8988T (cell line): Measurements from ENCODE around the gene OSBPL5.
A peak's percentile ranks its signal among the peaks of the same experiment; 100 is the strongest.

ENCODE experiments used
- DNase-seq: peaks from one replicate; pipeline ENCODE4 v3.0.0; 2011

OSBPL5 gene, protein sequence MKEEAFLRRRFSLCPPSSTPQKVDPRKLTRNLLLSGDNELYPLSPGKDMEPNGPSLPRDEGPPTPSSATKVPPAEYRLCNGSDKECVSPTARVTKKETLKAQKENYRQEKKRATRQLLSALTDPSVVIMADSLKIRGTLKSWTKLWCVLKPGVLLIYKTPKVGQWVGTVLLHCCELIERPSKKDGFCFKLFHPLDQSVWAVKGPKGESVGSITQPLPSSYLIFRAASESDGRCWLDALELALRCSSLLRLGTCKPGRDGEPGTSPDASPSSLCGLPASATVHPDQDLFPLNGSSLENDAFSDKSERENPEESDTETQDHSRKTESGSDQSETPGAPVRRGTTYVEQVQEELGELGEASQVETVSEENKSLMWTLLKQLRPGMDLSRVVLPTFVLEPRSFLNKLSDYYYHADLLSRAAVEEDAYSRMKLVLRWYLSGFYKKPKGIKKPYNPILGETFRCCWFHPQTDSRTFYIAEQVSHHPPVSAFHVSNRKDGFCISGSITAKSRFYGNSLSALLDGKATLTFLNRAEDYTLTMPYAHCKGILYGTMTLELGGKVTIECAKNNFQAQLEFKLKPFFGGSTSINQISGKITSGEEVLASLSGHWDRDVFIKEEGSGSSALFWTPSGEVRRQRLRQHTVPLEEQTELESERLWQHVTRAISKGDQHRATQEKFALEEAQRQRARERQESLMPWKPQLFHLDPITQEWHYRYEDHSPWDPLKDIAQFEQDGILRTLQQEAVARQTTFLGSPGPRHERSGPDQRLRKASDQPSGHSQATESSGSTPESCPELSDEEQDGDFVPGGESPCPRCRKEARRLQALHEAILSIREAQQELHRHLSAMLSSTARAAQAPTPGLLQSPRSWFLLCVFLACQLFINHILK

DNA sequence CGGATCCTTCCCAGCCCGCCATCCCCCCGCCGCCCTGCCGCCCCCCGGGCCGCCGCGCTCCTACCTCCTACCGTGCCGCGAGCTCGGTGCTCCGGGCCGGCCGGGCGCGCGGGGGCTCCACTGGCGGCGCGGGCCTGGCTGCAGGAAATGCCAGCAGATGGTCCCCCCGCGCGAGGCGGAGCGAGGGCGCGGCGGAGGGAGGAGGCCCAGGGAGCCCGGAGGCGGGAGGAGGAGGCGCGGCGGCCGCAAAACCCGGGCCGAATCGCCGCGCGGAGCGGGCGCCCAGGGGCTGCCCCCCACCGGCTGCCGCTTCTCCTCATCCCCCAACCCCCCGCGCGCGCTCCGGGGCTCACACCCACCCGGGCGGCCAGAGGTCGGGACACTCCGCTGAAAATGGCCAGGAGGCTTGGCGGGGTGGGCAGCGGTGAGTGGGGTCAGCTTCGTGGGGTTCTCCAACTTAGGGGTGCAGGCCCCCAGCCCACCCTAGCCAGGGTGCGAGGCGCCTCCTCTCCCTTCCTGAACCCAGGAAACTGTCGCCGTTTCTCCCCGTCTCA, at the start of gene OSBPL5:
Gene OSBPL5, minus strand, starts transcription at position 159 of the 554 bp plus-strand sequence. CDS start 36,162 bp downstream, outside the sequence.
- DNase-seq = peak; percentile 86

DNA sequence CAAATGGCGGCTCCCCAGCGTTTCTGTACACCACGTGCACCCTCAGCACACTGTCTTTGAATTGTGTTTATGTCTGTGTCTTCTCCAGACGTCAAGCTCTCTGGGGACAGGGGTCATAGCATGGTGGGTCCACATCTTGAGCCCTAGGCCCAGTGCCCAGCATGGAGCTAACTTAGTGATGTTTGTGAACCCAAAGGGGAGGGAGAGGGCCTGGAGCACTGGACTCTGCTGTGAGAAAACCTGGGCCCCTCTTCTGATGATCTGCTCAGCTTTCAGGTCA, 49.2 kb upstream of the OSBPL5 start:
- no peak for DNase-seq

DNA sequence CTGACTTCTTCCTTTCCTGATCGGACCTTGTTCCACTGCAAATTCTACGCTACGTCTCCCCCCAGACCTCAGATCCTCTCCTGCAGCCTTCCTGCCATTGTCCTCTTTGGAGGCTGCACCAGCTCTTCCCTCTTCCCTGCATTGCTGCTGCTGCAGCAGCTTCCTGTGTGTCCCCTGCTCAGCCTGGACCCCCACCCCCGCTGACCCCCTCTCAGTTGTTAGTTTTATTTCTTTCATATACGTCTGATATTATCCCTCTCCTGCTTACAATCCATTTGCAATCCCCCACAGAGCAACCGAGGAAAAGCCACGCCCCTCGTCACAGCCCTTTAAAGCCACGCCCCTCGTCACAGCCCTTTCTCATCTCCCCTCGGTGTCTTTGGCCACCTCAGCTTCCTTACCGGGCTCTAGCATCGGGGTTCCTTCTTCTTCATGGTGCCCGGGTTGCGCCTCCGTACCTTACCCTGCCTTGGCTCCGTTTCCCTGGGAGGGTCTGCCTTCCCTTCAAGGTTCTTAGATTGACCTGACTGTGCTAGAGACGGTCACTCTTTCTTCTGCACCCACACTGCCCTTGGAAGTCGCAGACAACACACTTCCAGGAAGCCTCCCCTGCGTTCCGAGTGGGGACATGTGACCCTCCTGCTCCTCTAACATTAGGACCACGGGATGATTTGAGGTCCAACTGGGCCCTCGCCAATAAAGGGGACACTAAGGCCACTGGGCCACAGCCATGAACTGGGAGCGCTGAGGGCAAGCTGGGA, 48.7 kb upstream of the OSBPL5 start:
- DNase-seq = no peak

DNA sequence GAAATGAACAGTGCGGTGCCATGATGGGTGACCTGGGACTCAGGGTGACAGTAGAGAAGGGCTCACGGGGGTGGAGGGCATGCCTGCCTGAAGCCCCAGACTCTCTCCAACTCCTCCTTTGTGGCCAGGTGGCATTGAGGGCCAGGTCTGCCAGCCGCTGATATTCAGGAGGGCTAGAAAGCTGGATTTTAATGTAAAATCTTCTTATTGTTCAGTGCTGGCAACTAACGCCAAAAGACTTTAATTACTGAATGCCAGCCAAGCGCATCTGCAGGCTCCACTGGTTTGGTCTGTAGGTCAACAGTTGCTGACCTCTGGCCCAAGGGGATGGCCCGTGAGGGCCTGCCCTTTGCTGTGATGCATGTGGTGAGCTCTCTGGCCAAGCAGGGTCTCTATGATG, 43.2 kb upstream of the OSBPL5 start:
- no peak for DNase-seq

DNA sequence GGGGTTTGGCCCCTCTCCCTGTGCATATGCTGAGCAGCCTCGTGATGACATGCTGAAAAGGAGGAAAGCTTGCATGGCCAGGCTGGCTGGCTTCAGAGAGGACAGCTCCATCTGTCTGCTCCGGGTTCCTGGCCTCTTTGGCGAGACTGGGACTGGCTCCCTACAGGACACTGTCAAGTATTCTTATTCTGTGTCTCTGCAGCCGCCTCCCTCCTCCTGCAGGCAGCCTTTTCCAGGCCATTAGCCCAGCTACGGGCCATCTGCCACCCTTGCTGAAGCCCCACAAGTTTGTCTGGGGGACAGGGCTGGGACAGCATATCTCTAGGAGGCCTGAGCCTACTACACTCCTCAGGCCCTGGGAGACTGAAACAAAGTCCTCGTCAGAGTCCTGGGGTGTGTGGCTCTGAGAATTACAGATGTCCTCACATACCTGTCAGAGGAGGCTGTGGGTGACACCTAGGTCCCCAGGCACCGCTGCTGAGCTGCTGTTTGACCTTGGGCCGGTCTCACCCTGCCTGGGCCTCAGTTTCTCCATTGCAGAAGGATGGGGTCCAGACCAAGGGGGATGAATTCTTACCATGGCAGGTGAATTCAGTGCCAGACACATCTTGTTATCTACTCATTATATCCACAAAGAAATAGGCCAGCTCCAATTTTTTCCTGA, 42.5 kb upstream of the OSBPL5 start:
- DNase-seq = no peak

DNA sequence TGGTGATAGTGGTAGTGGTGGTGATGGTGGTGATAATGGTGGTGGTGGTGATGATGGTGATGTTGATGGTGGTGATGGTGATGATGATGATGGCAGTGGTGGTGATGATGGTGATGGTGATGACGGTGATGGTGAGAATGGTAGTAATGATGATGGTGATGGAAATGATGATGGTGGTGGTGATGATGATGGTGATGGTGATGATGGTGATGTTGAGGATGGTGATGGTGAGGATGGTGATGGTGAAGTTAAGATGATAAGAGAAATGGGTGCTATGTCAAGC, 41.8 kb upstream of the OSBPL5 start:
- no peak for DNase-seq

DNA sequence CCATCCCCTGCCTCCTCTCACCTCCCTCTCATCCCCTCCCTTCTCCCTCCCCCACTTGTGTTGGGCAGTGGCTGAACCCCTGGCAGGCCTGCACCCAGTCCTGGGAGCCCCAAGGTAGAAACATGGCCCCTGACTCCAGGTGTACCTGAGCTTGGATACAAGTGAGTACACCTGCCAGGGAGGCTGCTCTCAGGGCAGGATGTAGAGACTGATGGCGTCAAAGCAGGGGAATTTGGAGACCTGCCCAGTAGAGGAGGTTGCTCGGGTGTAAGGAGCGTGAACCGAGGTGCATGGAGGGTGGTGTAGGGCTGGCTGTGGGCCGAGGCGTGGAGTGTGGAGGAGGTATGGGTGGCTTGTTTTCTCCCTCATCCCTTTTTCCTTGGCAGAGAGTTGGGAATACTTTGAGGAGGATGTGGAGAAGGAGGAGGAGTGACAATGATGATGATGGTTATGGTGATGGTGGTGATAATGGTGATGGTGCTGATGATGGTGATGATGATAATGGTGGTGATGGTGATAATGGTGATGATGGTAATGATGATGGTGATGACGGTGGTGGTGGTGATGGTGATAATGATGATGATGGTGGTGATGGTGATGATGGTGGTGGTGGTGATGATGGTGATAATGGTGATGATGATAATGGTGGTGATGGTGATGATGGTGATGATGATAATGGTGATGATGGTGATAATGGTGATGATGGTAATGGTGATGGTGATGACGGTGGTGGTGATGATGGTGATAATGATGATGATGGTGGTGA, 41.2 kb upstream of the OSBPL5 start:
- no peak for DNase-seq

DNA sequence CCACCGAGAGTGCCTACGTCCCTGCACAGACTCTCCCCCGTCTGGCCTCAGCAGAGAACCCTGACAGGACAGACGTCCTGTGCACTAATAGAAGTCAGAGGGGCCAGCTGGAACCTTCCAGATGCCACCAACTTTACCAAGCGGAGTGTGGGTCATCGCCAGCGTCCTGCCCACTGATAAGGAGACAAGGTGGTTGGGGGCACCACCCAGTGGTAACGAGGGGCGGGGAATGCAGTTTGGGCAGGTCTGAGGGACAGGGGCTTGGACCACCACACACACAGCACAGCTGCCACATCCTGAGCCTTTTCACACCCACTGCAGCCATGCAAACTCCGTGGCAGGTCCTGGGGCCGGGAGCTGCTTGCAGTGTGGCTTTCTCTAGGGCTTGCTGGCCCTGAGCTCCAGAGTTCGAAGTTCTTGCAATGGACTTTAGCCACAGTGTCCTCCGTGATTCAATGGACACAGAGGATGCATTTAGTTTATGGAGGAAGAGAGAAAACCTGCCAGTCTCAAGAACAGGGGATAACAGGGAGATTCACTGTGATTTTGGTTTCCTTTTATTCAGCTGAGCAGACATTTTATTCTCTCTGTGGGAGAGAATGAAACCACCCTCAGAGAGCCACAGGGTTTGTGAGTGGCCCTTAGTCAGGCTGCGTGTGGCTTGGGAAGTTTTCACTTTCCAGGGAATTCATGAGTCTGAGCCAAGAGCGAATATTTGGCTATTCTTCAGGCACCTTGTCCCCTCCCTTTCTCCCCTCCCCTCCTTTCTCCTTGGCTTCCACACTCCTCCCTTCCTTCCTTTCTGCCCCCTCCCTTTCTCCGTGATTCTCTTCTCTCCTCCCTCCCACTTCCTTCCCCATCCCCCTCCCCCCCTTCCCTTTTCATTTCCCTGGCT, 40.4 kb upstream of the OSBPL5 start:
- DNase-seq = no peak

DNA sequence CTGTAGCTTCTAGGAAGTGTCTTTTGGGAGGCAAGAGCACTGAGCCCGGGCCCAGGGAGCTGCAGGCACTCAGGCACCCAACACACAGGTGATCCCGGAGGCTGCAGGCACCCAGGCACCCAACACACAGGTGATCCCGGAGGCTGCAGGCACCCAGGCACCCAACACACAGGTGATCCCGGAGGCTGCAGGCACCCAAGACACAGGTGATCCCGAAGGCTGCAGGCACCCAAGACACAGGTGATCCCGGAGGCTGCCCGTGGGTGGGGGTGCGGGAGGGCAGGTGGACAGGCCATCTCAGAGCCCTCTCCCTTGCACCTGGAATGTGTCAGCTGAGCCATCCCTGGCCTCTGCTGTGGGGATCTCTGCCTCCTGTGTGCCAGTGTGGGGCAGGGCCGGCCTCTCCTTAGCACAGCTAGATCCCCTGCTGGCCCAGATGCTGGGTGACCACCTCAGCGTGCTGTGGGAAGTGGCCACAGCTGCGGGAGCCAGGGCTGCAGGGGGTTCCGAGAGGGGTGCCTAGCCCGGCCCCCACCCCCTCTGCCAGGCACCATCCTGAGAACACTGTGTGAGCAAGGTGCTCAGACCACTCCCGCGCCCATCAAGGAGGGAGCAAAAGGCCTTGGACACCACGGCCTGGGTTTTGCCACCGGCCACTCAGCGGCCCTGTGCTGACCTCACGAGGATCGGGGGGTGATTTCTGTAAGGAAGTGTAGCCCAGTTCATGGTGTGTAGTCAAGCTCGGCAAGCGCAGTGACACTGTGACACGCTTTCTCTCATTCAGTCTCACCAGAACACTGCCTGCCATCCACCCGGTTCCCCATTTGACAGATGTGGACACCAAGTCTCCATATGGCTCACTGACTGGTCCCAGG, 39.3 kb upstream of the OSBPL5 start:
- no peak for DNase-seq

DNA sequence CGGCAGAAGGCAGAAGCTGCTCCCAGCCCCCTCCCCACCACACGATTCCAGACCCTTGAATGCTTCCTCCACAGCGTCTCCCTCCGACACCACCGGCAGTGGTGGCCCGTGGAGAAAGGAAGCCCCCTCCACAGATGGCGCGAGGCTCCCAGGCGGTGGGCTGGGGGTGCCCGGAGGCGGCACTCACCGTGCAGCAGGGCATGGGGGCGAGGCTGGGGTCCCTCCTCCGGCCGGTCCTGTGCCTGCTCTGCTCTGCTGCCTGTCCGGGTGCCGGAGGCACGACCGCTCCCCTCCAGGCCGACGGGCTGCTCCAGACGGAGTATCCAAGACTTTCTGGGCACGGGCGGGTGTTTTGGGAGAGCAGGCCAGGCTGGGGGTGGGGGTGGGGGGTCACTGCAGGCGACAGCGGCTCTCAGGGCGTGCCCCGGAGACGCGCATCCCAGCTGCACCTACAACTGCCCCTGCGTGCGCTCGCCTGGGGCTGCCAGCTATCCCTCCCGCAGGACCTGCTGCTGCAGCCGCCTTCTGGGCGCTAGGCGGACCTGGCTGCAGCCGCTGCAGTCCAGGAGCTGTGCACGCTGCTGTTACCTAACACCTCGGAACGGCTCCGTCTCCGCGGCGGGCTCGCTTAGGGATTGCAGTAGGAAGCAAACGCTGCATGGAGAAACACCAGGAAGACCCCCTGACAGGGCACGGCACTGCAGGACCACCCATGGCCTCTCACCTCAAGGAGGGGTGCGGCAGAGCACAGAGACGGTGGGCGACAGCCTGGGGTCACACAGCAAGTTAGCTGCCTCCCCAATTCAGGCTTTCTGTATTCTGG, 38.3 kb upstream of the OSBPL5 start:
- DNase-seq = no peak

DNA sequence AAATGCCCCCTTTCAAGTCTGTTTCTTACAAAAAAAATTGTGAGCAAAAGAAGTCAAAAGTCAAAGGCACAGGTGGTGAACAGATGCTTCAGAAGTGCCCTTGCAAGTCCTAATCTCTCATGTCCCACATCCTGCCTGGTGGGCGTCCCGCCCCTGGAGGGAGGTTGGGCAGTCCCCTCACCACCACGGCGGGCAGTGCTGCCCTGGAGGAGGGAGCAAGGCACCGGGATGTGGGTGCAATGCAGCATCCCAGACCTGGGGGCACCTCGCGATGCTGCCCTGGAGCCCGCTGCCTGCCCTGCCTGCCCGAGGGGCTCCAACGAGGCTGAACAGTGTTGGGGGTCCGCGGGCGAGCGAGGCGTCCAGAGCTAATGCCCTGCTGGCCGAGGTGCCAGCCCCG, 37.6 kb upstream of the OSBPL5 start:
- no peak for DNase-seq

DNA sequence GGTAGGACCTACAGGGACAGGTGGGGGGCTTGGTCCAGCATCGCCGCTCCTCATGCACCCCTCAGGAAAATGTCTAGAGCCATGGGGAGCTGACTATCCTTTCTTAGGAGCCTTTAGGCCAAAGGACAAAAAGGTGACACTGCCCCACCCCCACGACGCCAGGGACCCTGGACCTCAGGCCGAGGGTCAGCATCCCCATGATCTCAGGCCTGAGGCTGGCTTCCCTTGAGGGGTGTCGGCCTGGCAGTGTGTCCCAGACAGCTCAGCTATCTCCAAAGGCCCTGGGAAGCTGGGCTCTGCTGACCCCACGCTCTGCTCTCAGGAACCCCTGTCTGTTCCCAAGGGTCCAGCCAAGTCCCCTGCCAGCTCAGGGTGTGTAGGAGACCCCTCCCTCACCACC, 37.2 kb upstream of the OSBPL5 start:
- DNase-seq = no peak

DNA sequence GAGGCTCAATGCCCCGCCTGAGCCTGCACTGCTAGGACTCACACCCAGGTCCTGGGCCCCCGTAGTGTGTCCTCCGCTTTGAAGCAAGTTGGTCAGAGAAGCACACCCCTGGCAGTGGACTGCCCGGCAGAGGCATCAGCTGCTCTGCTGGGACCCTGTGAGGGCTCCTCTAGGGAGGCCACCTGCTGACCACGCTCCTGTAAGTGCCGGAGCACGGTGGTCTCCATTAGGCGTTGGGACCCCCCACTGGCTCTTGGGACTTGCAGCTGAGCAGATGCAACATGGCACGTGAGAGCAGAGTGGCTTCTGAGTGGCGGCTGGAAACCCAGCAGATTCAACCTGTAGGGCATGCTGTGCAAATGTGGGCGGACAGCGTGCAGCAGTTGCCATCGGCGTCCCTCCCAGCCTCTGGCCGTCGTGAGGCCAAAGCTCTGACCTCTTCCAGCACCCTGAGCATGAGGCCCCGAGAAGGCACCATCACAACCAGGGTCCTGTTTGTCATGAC, 36.6 kb upstream of the OSBPL5 start:
- peak; percentile 31 for DNase-seq

DNA sequence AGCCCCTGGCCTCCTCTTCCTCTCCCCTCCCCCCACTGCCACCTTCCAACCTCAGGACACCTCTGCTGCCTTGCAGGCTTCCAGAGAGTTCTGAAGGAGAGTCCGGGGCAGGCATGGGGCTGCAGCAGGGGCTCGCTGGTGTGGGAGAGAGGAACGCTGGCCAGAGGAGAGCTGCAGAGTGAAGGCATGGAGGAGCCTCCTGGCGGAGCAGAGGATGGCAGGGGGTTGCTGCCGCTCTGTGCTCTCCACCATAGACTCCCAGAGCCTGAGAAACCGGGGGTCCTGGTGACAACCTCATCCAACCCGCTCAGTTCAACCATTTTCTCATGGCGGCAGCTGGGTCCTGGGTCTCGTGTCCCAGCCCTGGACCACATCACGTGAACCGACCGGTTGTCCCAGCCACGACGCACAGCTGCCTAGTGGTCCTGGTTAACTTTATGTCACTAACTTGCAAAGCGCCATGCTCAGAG, 36.0 kb upstream of the OSBPL5 start:
- DNase-seq = peak; percentile 26

DNA sequence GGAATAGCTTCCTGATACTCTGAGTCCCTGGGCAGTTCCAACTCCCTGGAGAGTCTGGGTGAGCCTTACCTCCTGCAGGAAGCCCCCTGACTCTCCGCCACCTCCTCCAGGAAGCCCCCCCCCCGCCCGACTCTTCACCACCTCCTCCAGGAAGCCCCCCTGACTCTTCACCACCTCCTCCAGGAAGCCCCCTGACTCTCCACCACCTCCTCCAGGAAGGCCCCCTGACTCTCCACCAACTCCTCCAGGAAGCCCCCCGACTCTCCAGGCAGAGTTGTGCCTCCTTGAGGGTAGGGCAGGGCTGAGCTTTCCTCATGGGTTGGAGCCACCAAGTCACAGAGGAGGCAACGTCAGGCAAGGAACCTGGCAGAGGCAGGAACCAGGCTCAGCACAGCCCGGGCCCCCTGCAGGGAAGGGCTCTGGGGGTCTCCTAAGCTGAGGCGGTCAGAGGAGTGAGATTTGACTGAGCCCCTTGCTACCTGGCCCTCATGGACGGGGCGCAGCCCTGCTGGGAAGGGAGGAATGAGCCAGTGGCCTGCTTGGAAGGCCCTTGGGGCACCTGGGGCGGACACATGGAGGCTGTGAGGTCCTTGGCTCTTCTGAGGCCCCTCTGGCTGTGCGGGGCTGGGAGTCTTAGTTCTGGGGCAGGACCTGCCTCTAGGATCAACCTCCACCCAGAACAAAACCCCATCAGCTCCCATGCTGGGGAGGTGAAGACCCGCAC, 35.4 kb upstream of the OSBPL5 start:
- DNase-seq = peak; percentile 35

DNA sequence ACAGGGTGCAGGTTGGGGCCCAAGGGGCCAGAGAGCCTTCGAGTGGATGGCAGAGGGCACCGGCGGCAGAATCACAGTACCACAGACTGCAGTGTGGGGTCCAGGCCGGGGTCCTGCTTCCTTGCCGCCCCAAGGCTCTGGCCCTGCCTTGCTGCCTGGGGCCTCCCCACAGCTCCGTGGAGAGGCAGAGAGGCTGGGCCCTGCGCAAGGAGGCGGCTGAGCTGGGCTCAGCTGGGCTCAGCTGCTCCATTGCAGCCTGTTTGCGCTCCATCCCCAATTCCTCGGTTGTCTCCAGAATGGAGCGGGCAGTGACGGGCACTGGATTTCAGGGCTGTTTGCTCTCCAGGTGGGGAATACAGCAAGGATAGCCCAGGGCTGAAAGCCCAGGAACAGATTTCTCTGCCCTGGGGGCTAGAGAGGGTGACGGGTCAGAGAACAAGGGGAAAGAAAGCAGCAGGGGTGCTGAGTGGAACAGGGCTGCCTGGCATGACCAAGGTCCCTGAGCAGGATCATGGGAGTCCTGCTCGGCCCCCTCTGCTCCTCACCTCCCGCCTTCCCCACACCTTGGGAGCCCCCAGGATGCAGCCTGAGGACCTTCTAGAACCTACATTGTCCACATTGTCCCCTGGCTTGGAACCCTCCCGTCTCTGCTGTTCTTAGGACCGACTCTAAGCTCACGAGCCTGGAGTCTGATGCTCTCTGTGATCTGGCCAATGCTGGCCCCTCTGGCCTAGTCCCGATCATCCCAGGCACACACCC, 34.6 kb upstream of the OSBPL5 start:
- DNase-seq = peak; percentile 28

DNA sequence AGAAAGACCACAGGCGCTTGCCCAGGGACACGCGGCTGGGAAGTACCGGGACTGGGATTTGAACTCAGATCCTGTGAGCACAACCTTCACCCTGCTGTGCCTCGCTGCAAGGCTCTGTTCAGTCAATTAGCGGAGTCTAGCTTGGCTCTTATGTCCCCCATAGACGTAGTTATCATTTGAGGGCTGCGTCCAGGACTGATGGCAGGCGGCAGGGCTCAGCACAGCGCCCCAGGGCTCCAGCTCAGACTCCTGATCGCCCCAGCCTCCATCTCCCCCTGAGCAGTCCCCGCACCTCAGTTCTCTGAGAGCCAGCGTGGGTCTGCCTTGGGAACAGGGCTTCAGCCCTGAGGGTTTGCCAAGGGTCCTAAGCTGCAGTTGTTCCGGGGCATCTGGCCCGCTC, 33.7 kb upstream of the OSBPL5 start:
- peak; percentile 21 for DNase-seq
